Smooth muscle cell (in vitro differentiated cells): Measurements from ENCODE around the gene COL18A1. TPM values are rescaled to one million over a fixed set of nuclear protein-coding genes. Genes with fewer than 3 reads are reported as not detected.

Experiments used
- DNase-seq: peaks from one replicate; lab custom pipeline; 2025; ENCODE audit not compliant: unreplicated experiment; lab: John Stamatoyannopoulos, UW
- H2AFZ ChIP-seq: fragments of 200-600 bp; sonication (generic); 2 replicates; pipeline ENCODE4 v1.6.0; 2016; ENCODE audit warnings: antibody characterized with exemption, low read depth, mild to moderate bottlenecking
- H3F3A ChIP-seq: fragments of 200-600 bp; sonication (generic); 2 replicates; pipeline ENCODE4 v1.6.0; 2017; ENCODE audit warnings: antibody characterized with exemption, low read depth
- H3K27ac ChIP-seq: fragments of 200-600 bp; sonication (generic); 2 replicates; pipeline ENCODE4 v1.5.1; 2016; ENCODE audit warnings: low read depth, mild to moderate bottlenecking
- H3K27me3 ChIP-seq: fragments of 200-600 bp; sonication (generic); 2 replicates; pipeline ENCODE4 v1.6.1; 2016; ENCODE audit warnings: low read depth, mild to moderate bottlenecking
- H3K36me3 ChIP-seq: fragments of 200-600 bp; sonication (generic); 2 replicates; pipeline ENCODE4 v1.5.1; 2016; ENCODE audit warnings: low read depth
- H3K4me1 ChIP-seq: fragments of 200-600 bp; sonication (generic); 2 replicates; pipeline ENCODE4 v1.5.1; 2016; ENCODE audit warnings: low read depth
- H3K4me2 ChIP-seq: fragments of 200-600 bp; sonication (generic); 2 replicates; pipeline ENCODE4 v1.6.0; 2016; ENCODE audit warnings: mild to moderate bottlenecking
- H3K4me3 ChIP-seq: fragments of 200-600 bp; sonication (generic); 2 replicates; pipeline ENCODE4 v1.5.1; 2016; ENCODE audit warnings: mild to moderate bottlenecking
- H3K79me2 ChIP-seq: fragments of 200-600 bp; sonication (generic); 2 replicates; pipeline ENCODE4 v1.6.0; 2016; ENCODE audit warnings: low read depth, mild to moderate bottlenecking
- H3K9ac ChIP-seq: fragments of 200-600 bp; sonication (generic); 2 replicates; pipeline ENCODE4 v1.6.0; 2016; ENCODE audit warnings: low read depth
- H3K9me3 ChIP-seq: fragments of 200-600 bp; sonication (generic); replicated peaks from 2 replicates; pipeline ENCODE4 v1.5.1; 2016; ENCODE audit warnings: low read depth
- H4K20me1 ChIP-seq: fragments of 200-600 bp; sonication (generic); 2 replicates; pipeline ENCODE4 v1.6.0; 2016; ENCODE audit warnings: low read depth
- CTCF ChIP-seq: fragments of 200-600 bp; sonication (generic); IDR thresholded peaks from 2 replicates; pipeline ENCODE4 v1.5.1; 2017; ENCODE audit warnings: borderline replicate concordance, mild to moderate bottlenecking, antibody characterized with exemption; ENCODE audit not compliant: insufficient read depth, poor library complexity, severe bottlenecking
- WGBS: methylation state at CpG from one replicate; pipeline ENCODE4 v1.1.7; 2016; ENCODE audit warnings: low lambda C conversion rate; 5-methylcytosine and 5-hydroxymethylcytosine counted together
- polyA plus RNA-seq: library from polyadenylated mRNA; unstranded; fragments of >200 nt; fragmentation: Nextera tagmentation; extraction: Ambion mirVana; gene quantifications from 2 replicates; pipeline ENCODE4 v1.2.1, GENCODE V29; 2016
- total RNA-seq: library from RNA; depleted of rRNA; stranded (reverse); fragments of >200 nt; gene quantifications from 2 replicates; pipeline ENCODE4 v1.2.3, GENCODE V29; 2014

Gene COL18A1
- total and polyA plus RNA-seq, 2 experiments from 2014 or later = 192 to 485 TPM

GRCh38 chr21:45474323-45474950, 69.5 kb downstream of the COL18A1 start:
- peaks cover 53% of the 10 kb centered on the region for H3K79me2 ChIP-seq
- H4K20me1 ChIP-seq = peaks cover 86% of the 10 kb centered on the region
- no peak overlapping the region for H3K4me3 ChIP-seq
- H3F3A ChIP-seq = peaks cover 16% of the 10 kb centered on the region
- H3K9me3 ChIP-seq = no peaks in the 10 kb centered on the region
- no peaks in the 10 kb centered on the region for H3K27me3 ChIP-seq
- peaks cover 12% of the 10 kb centered on the region for H3K4me1 ChIP-seq
- H3K9ac ChIP-seq = no peak overlapping the region
- no peak for TF ChIP-seq CTCF
- DNase-seq = no peak
- 98% methylated on average over 15 of the region's 18 CpGs for WGBS
- H3K4me2 ChIP-seq = no peak overlapping the region
- H2AFZ ChIP-seq = no peak overlapping the region
- no peak overlapping the region for H3K27ac ChIP-seq
- no peaks in the 10 kb centered on the region for H3K36me3 ChIP-seq

- TF ChIP-seq CTCF = no peak
- no peak overlapping the region for H3K4me2 ChIP-seq
- H2AFZ ChIP-seq = no peak overlapping the region
- peaks cover 8% of the 10 kb centered on the region for H3F3A ChIP-seq
- 97% methylated on average over 43 of the region's 43 CpGs for WGBS
- H3K9ac ChIP-seq = no peak overlapping the region
- H4K20me1 ChIP-seq = peaks cover 83% of the 10 kb centered on the region
- no peak overlapping the region for H3K27ac ChIP-seq
- H3K27me3 ChIP-seq = no peaks in the 10 kb centered on the region
- DNase-seq = no peak
- H3K4me1 ChIP-seq = peaks cover 7% of the 10 kb centered on the region
- no peaks in the 10 kb centered on the region for H3K9me3 ChIP-seq
- H3K79me2 ChIP-seq = peaks cover 47% of the 10 kb centered on the region
- no peak overlapping the region for H3K4me3 ChIP-seq
- H3K36me3 ChIP-seq = no peaks in the 10 kb centered on the region
Measured at GRCh38 chr21:45475004-45475685, 70.2 kb downstream of the COL18A1 start.

GRCh38 chr21:45475797-45476570, 71.0 kb downstream of the COL18A1 start:
- Histone ChIP-seq H3K4me1 (peaks cover 7% of the 10 kb centered on the region), H2AFZ (no peak overlapping the region), H3K27me3 (no peaks in the 10 kb centered on the region), H3K4me3 (no peak overlapping the region), H3F3A (peaks cover 8% of the 10 kb centered on the region), H3K4me2 (no peak overlapping the region), H3K36me3 (no peaks in the 10 kb centered on the region), H3K27ac (no peak overlapping the region), H3K9ac (no peak overlapping the region), H3K79me2 (peaks cover 46% of the 10 kb centered on the region), H3K9me3 (no peaks in the 10 kb centered on the region), H4K20me1 (peaks cover 79% of the 10 kb centered on the region)
- WGBS = 99% methylated on average over 53 of the region's 53 CpGs
- TF ChIP-seq CTCF = no peak
- no peak for DNase-seq
